ENCODE data around the gene AGBL4.

DNA sequence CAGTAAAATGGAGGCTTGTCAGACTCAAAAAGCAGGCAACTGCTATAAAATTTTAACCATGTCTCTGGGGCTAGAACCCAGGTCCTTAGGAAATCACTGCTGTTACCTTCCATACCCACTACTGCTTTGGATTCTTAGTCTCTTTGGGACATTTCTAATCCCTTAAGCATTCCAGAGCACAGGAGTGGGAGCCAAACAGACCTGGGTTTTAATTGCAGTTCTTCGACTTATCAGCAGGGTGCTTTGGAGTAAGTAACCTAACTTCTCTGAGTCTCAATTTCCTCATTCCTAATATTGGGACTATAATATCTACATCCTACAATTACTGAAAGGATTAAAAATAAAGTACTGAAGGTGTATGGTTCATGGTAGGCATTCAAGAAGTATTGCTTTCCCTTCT is 1086.0 kb downstream of the AGBL4 start:
- TF ChIP-seq, protein P1, sequence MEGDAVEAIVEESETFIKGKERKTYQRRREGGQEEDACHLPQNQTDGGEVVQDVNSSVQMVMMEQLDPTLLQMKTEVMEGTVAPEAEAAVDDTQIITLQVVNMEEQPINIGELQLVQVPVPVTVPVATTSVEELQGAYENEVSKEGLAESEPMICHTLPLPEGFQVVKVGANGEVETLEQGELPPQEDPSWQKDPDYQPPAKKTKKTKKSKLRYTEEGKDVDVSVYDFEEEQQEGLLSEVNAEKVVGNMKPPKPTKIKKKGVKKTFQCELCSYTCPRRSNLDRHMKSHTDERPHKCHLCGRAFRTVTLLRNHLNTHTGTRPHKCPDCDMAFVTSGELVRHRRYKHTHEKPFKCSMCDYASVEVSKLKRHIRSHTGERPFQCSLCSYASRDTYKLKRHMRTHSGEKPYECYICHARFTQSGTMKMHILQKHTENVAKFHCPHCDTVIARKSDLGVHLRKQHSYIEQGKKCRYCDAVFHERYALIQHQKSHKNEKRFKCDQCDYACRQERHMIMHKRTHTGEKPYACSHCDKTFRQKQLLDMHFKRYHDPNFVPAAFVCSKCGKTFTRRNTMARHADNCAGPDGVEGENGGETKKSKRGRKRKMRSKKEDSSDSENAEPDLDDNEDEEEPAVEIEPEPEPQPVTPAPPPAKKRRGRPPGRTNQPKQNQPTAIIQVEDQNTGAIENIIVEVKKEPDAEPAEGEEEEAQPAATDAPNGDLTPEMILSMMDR (conservative IDR thresholded peaks at IDR 0.05; ENCODE audit: low read depth, low read length), result peak; percentile 22; the same call in 1 of the 2 replicates
- TF ChIP-seq EZH2phosphoT487 (IDR thresholded peaks at IDR 0.05; ENCODE audit: borderline replicate concordance, low read length), result no peak
